ENCODE data around the gene PTPRR.

The PTPRR gene

GRCh38 chr12:70918321-70918720 lies 2.2 kb downstream of the PTPRR start:
- DNase-seq (ENCODE audit: low read depth): no peak

GRCh38 chr12:70910666-70911065 lies 9.9 kb downstream of the PTPRR start:
- no peak for DNase-seq (ENCODE audit: low read depth)

- DNase-seq (ENCODE audit: low read depth): no peak
These were observed 11.6 kb downstream of the PTPRR start for GRCh38 chr12:70908978-70909377.

- no peak for DNase-seq (ENCODE audit: low read depth)
These were observed 13.1 kb downstream of the PTPRR start for GRCh38 chr12:70907412-70907811.

- no peak for DNase-seq (ENCODE audit: low read depth)
These were observed 24.6 kb downstream of the PTPRR start for GRCh38 chr12:70895956-70896355.

- no peak for DNase-seq (ENCODE audit: low read depth)
These were observed 27.9 kb downstream of the PTPRR start for GRCh38 chr12:70892593-70892992.

- DNase-seq (ENCODE audit: low read depth): no peak
These were observed 29.4 kb downstream of the PTPRR start for GRCh38 chr12:70890895-70891832.

- DNase-seq (ENCODE audit: low read depth): no peak
These were observed 34.6 kb downstream of the PTPRR start for GRCh38 chr12:70885956-70886355.

GRCh38 chr12:70883855-70884254 lies 36.7 kb downstream of the PTPRR start:
- DNase-seq (ENCODE audit: low read depth): no peak

DNA sequence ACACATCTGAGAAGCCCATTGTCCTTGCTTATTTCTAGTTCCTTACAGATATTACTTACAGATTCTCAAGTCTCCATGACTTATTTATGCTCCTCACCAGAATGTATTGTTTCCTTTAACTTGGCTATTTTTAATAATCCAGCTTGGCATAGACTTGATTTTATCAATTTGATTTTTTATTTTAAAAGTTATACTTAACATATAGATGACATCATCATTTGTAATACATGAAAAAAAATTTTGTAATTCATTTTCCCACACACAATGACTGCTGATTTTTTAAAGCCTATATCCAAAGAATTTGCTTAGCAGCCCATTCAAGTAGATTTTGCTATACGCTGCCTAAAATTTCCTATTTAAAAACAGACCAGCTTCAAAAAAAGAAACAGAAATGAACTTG lies 39.8 kb downstream of the PTPRR start:
- DNase-seq (ENCODE audit: low read depth): no peak

DNA sequence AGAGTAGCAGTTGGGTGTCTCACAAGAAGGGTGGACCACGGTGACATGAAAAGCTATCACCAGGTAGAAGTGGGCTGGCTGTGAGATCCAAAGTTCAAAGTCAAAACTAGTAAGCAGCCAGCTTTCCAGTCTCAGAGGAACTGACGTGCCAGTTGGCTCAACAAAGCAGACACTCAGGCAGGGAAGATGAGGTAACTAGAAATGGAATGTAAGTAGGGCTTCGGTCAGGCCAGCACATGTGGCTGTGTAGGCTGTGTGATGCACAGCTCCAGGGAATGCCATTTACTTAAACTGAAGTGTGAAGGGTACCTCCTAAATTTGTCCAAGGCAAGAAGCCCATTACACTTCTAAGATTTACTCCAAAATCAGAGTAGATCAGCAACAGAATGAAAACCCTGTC lies 43.6 kb downstream of the PTPRR start:
- no peak for DNase-seq (ENCODE audit: low read depth)

GRCh38 chr12:70875628-70876027 lies 44.9 kb downstream of the PTPRR start:
- no peak for DNase-seq (ENCODE audit: low read depth)

GRCh38 chr12:70854881-70855568 lies 65.5 kb downstream of the PTPRR start:
- no peak for DNase-seq (ENCODE audit: low read depth)

DNA sequence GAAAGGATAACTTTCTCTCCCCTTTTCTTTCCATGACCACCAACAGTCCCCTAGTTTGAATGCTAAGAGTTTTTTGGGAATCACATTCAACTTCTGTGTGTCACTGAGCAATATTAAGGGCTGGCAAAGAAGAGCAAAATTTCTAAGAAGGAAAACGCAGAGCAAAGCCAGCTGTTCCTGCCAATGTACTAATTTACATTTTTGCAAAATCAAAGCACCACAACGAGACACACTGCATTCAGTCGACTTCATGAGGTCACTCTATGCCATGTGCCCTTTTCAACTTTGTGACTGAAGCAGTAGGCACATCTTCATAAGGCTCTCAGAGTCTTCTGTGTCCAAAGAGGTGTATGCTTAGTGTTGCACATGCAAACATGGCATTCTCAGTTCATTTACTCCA lies 66.4 kb downstream of the PTPRR start:
- no peak for DNase-seq (ENCODE audit: low read depth)

- no peak for DNase-seq (ENCODE audit: low read depth)
These were observed 67.2 kb downstream of the PTPRR start for GRCh38 chr12:70853326-70853725.

- DNase-seq (ENCODE audit: low read depth): no peak
These were observed 68.0 kb downstream of the PTPRR start for GRCh38 chr12:70852416-70853150.

- DNase-seq (ENCODE audit: low read depth): no peak
These were observed 71.1 kb downstream of the PTPRR start for GRCh38 chr12:70849265-70849960.

- no peak for DNase-seq (ENCODE audit: low read depth)
These were observed 72.7 kb downstream of the PTPRR start for GRCh38 chr12:70847871-70848270.

DNA sequence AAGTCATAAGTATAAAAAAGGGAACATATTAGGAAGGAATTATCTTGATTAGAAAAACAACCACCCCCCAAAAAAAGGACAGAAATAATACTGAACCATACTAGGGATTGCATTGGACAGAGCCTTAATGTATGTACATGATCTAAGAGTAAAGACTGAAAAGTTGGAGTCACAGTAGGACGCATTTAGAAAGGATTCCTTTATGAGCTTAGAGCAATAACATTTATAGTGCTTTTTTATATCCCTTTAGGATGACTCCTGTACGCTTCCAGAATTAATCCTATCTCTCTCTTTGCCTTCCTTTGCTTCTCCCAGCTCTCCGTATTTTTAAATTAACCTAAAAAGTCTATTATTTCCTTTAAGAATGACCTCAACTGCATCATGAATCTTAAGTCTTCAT lies 75.3 kb downstream of the PTPRR start:
- no peak for DNase-seq (ENCODE audit: low read depth)

DNA sequence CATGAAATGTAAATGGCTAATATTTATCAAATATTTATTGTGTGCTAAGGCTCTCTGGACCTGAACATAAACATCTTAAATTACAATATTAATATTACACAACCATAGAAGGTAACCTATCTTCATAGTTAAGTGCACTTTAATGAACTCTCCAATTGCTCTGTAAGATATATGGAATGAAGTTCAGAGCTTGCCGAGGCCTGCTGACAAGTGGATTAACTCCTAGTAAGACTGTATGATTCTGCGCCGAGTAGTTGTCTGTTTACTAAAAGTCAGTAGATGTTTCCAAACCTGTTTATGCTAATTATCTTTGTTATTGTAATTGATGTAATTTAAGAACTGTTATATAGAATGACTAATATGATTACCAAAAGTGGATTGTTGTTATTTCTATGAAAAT lies 77.2 kb downstream of the PTPRR start:
- no peak for DNase-seq (ENCODE audit: low read depth)

DNA sequence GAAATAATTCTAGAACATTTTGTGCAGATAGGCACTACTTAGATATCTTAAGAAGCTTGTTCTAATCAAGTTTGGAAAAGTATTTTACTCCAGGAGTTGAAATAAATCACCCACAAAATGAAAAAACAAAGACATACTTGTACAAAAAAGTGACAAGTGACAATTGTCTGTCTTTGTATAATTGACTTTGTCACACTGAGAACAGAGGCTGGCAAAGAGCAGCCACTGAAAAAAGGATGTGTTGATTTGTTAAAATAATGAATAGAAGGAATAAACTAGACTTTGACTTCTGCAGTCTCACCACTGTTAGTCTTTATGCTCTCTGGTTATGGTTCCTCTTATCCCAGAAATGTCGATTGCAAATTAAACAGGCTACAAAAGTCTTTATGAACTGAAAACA lies 77.6 kb downstream of the PTPRR start:
- no peak for DNase-seq (ENCODE audit: low read depth)

DNA sequence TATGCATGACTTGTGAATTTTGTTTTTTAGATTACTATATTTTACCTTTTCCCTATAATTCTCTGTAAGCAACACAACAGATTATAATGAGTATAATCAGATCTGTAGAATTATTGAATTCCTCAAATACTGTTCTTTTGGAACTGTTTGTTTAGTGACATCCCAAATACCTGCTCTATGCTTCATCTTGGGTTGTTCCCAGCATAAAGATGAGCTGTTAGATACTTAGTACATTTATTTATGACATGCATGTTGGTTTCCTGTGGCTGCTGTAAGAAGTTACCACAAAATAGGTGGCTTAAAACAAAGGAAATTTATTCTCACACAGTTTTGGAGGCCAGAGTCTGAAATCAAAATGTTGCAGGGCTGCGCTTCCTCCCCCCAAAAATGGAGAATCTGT lies 78.4 kb downstream of the PTPRR start:
- DNase-seq (ENCODE audit: low read depth): no peak

Measured in activated T-helper 9 cell treated with anti-CD3 and anti-CD28 coated beads, Interleukin-2, amount 50 U/mL, for 16 hours (primary cell).